ENCODE results near the gene NRN1L.

GRCh38 chr16:67864594-67864993 is 20.1 kb upstream of the NRN1L start:
- TF ChIP-seq CTCF (IDR thresholded peaks at IDR 0.05) (no peak), POLR2A (IDR thresholded peaks at IDR 0.05) (no peak)

Measured in adrenal gland (tissue), 5 donors.